Natural killer cell (primary cell): ENCODE results near the gene SDC1. TPM values are rescaled to one million over a fixed set of nuclear protein-coding genes. Genes with fewer than 3 reads are reported as not detected.
"Not testable (repeated sequence)": the region's sequence is repeated elsewhere in the genome, so short reads cannot be mapped to it uniquely, and the experiment has no call there.

Source experiments
- ATAC-seq, 3 donors: fragments of 150-1000 bp in 2 of 3; fragments of 200-7000 bp in 1 of 3; cut with Tn5 transposase; 1 replicate in 1 of 3; 2 replicates in 2 of 3; pipeline ENCODE4 v1.10.0; 2021; ENCODE audit warnings: mild to moderate bottlenecking in 2 of 3, moderate library complexity in 2 of 3
- DNase-seq, 2 donors: peaks; one replicate each; pipeline versions ENCODE4 v3.0.0 to v3.0.0-alpha.2; 2013 to 2021; ENCODE audit warnings: mixed read lengths in 1 of 2
- H3K27ac ChIP-seq: one replicate; pipeline ENCODE4 v1.5.1; 2013; ENCODE audit warnings: mild to moderate bottlenecking, low read length
- H3K27me3 ChIP-seq: one replicate; pipeline ENCODE4 v1.6.1; 2013; ENCODE audit warnings: low read length; ENCODE audit not compliant: control insufficient read depth, insufficient read depth
- H3K36me3 ChIP-seq: one replicate; pipeline ENCODE4 v1.6.1; 2013; ENCODE audit warnings: low read length; ENCODE audit not compliant: control insufficient read depth, insufficient read depth
- H3K4me1 ChIP-seq: one replicate; pipeline ENCODE4 v1.6.1; 2013; ENCODE audit warnings: low read length; ENCODE audit not compliant: control insufficient read depth, insufficient read depth
- H3K4me3 ChIP-seq: one replicate; pipeline ENCODE4 v1.5.1; 2013; ENCODE audit warnings: low read length
- H3K9me3 ChIP-seq: one replicate; pipeline ENCODE4 v1.6.1; 2013; ENCODE audit warnings: low read length; ENCODE audit not compliant: control insufficient read depth, insufficient read depth
- H3K27ac Mint-ChIP-seq, 2 donors: one replicate each; pipeline ENCODE4 v1.8.0; 2022; ENCODE audit warnings: mild to moderate bottlenecking in 2 of 2, mixed read lengths in 2 of 2, moderate library complexity in 1 of 2
- H3K27me3 Mint-ChIP-seq, 2 donors: one replicate each; pipeline ENCODE4 v1.8.0; 2022; ENCODE audit warnings: low read depth in 2 of 2, mixed read lengths in 2 of 2
- H3K36me3 Mint-ChIP-seq: one replicate; pipeline ENCODE4 v1.8.0; 2022; ENCODE audit warnings: mixed read lengths
- H3K4me1 Mint-ChIP-seq, 2 donors: one replicate each; pipeline ENCODE4 v1.8.0; 2022; ENCODE audit warnings: mixed read lengths in 2 of 2
- H3K4me3 Mint-ChIP-seq: one replicate; pipeline ENCODE4 v1.8.0; 2022; ENCODE audit warnings: mild to moderate bottlenecking, moderate library complexity, mixed read lengths
- H3K9me3 Mint-ChIP-seq, 2 donors: one replicate each; pipeline ENCODE4 v1.8.0; 2022; ENCODE audit warnings: mixed read lengths in 2 of 2
- CTCF ChIP-seq: fragments of 200-600 bp; IDR thresholded peaks from one replicate; pipeline ENCODE4 v1.8.0; 2022; ENCODE audit warnings: antibody characterized with exemption
- WGBS: methylation state at CpG from one replicate; pipeline ENCODE4 v1.1.7; 2013; ENCODE audit warnings: missing lambda C conversion rate; ENCODE audit not compliant: insufficient coverage; 5-methylcytosine and 5-hydroxymethylcytosine counted together
- intact Hi-C: fragments of 100-400 bp; cut with micrococcal nuclease; formaldehyde crosslinking; loops from one replicate; pipeline ENCODE4 v1.14.2; 2022
- total RNA-seq, 4 donors: library from RNA; stranded (reverse); fragments of 120-200 nt in 1 of 4; gene quantifications; one replicate each; pipeline versions ENCODE4 v1.2.3 to v1.2.4, GENCODE V29; 2013 to 2022

Gene SDC1
- total RNA-seq, 3 donors from 2014 or later (not counting 1 experiment from before 2014, with no cell fraction given): 0.63 TPM; not detected in 2

GRCh38 chr2:20241973-20242726 lies 17.2 kb upstream of the SDC1 start:
- DNase-seq: peak; percentile 29 to 37
- Mint-ChIP-seq H3K4me1 (peaks cover 10 to 15% of the 10 kb centered on the region in 2 donors), H3K27me3 (peaks cover 3 to 10% of the 10 kb centered on the region in 2 donors), H3K36me3 (no peaks in the 10 kb centered on the region), H3K27ac (peak overlapping the region in 1 of 2 donors; percentile 64), H3K9me3 (no peaks in the 10 kb centered on the region), H3K4me3 (peak overlapping the region; percentile 59)
- peak; percentile 43 to 71 (median 57) for ATAC-seq
- no peaks in the 10 kb centered on the region for H3K9me3 ChIP-seq
- peak overlapping the region; percentile 13 for H3K4me3 ChIP-seq
- intact Hi-C loops: no loop called here
- H3K27ac ChIP-seq: no peak overlapping the region
- peak; percentile 48 for TF ChIP-seq CTCF
- H3K4me1 ChIP-seq: peaks cover 7% of the 10 kb centered on the region
- peaks cover 2% of the 10 kb centered on the region for H3K27me3 ChIP-seq
- peaks cover 2% of the 10 kb centered on the region for H3K36me3 ChIP-seq
- WGBS: 42% methylated on average over 38 of the region's 43 CpGs

GRCh38 chr2:20240291-20240690 lies 15.4 kb upstream of the SDC1 start:
- intact Hi-C loops, H3K9me3 Mint-ChIP-seq, H3K36me3 Mint-ChIP-seq, H3K4me3 Mint-ChIP-seq, H3K9me3 ChIP-seq, H3K4me3 ChIP-seq, H3K27ac ChIP-seq, H3K27me3 ChIP-seq, H3K27ac Mint-ChIP-seq, H3K36me3 ChIP-seq, ATAC-seq, H3K4me1 ChIP-seq, DNase-seq: not testable (repeated sequence)
- WGBS: 91% methylated on average over 6 of the region's 6 CpGs
- H3K4me1 Mint-ChIP-seq: peaks cover 10 to 15% of the 10 kb centered on the region in 2 donors
- H3K27me3 Mint-ChIP-seq: peaks cover 14 to 19% of the 10 kb centered on the region in 2 donors

DNA sequence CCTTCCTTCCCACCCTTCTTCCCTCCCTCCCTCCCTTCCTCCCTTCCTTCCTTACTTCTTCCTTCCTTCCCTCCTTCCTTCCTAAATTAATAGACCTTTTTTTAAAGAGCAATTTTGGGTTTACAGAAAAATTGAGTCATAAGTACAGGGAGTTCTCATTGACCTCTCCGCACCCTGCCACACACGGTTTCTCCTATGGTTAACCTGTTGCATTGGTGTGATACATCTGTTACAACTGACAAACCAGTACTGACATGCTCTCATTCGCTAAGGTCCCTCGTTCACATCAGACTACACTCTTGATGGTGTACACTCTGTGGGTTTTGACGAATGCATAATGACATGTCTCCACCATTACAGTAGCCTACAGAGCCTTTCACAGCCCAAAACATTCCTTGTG lies 11.6 kb upstream of the SDC1 start:
- Mint-ChIP-seq H3K27me3 (peaks cover 16 to 19% of the 10 kb centered on the region in 2 donors), H3K27ac (no peak overlapping the region), H3K4me1 (peaks cover 3% of the 10 kb centered on the region in 2 donors), H3K4me3 (no peak overlapping the region), H3K9me3 (no peaks in the 10 kb centered on the region), H3K36me3 (no peaks in the 10 kb centered on the region)
- no peaks in the 10 kb centered on the region for H3K9me3 ChIP-seq
- H3K36me3 ChIP-seq: no peaks in the 10 kb centered on the region
- 86% methylated on average over 5 of the region's 5 CpGs for WGBS
- intact Hi-C loops: no loop called here
- peaks cover under 1% of the 10 kb centered on the region for H3K4me1 ChIP-seq
- peaks cover 5% of the 10 kb centered on the region for H3K27me3 ChIP-seq
- no peak overlapping the region for H3K27ac ChIP-seq
- DNase-seq (no peak), ATAC-seq (no peak)
- H3K4me3 ChIP-seq: no peak overlapping the region
- no peak for TF ChIP-seq CTCF

- H3K27me3 Mint-ChIP-seq: peaks cover 19 to 20% of the 10 kb centered on the region in 2 donors
- no peaks in the 10 kb centered on the region for H3K36me3 Mint-ChIP-seq
Observed at GRCh38 chr2:20235655-20236305, 10.8 kb upstream of the SDC1 start.

GRCh38 chr2:20234597-20234996 lies 9.7 kb upstream of the SDC1 start:
- H3K4me3 Mint-ChIP-seq, H3K27ac Mint-ChIP-seq, H3K4me1 ChIP-seq, H3K9me3 ChIP-seq, H3K27ac ChIP-seq, H3K9me3 Mint-ChIP-seq, H3K27me3 ChIP-seq, H3K36me3 Mint-ChIP-seq, H3K4me3 ChIP-seq, DNase-seq, ATAC-seq, H3K4me1 Mint-ChIP-seq, intact Hi-C loops, H3K36me3 ChIP-seq: not testable (repeated sequence)
- WGBS: 100% methylated on average over 1 of the region's 2 CpGs
- H3K27me3 Mint-ChIP-seq: peaks cover 19 to 23% of the 10 kb centered on the region in 2 donors

More at GRCh38 chr2:20235655-20236305, 10.8 kb upstream of the SDC1 start:
- Histone ChIP-seq H3K9me3 (no peaks in the 10 kb centered on the region), H3K27me3 (peaks cover 5% of the 10 kb centered on the region), H3K27ac (no peak overlapping the region), H3K36me3 (no peaks in the 10 kb centered on the region), H3K4me3 (no peak overlapping the region), H3K4me1 (no peaks in the 10 kb centered on the region)
- Mint-ChIP-seq H3K9me3 (no peaks in the 10 kb centered on the region), H3K27ac (no peak overlapping the region), H3K4me3 (no peak overlapping the region), H3K4me1 (no peaks in the 10 kb centered on the region)
- intact Hi-C loops: no loop called here
- 90% methylated on average over 10 of the region's 10 CpGs for WGBS
- no peak for TF ChIP-seq CTCF
- DNase-seq: no peak
- no peak for ATAC-seq
